B cell (primary cell): Measurements from ENCODE around the gene POLR3GL. TPM values are rescaled to one million over a fixed set of nuclear protein-coding genes. Genes with fewer than 3 reads are reported as not detected.

Source experiments
- ATAC-seq: fragments of 200-7000 bp; cut with Tn5 transposase; one replicate; pipeline ENCODE4 v1.10.0; 2021; ENCODE audit warnings: low read depth, mild to moderate bottlenecking, moderate number of reproducible peaks, moderate library complexity
- CTCF ChIA-PET: fragments of 350-600 bp; sonication (Branson Sonifier 250); formaldehyde crosslinking; loops from one replicate; lab custom pipeline; 2021; ENCODE audit warnings: antibody characterized with exemption, inconsistent platforms; lab: Charles Lee
- POLR2A ChIA-PET: fragments of 350-600 bp; sonication (Branson Sonifier 250); formaldehyde crosslinking; loops from one replicate; lab custom pipeline; 2021; ENCODE audit warnings: antibody characterized with exemption; lab: Charles Lee
- DNase-seq: peaks from one replicate; pipeline ENCODE4 v3.0.0; 2013
- H2AFZ ChIP-seq: 2 replicates; pipeline ENCODE4 v1.6.1; 2012; ENCODE audit warnings: mild to moderate bottlenecking, low read depth, low read length; ENCODE audit not compliant: insufficient read depth, poor library complexity, severe bottlenecking
- H3K27ac ChIP-seq, 2 donors: 1 replicate in 1 of 2; 2 replicates in 1 of 2; pipeline ENCODE4 v1.5.1; 2012 to 2013; ENCODE audit warnings: low read length in 2 of 2, mild to moderate bottlenecking in 2 of 2, moderate library complexity in 1 of 2
- H3K27me3 ChIP-seq, 4 experiments: fragments of 200-600 bp in 1 of 4; sonication (generic) in 1 of 4; replicated peaks in 1 of 4; 1 replicate in 2 of 4; 2 replicates in 2 of 4; pipeline versions ENCODE4 v1.6.1 to v1.7.0; 2013 to 2016; ENCODE audit warnings: low read length in 3 of 4, mild to moderate bottlenecking in 2 of 4, mixed read lengths in 1 of 4, moderate library complexity in 1 of 4; ENCODE audit not compliant: insufficient read depth in 4 of 4, control insufficient read depth in 3 of 4; ENCODE audit errors: control extremely low read depth in 1 of 4
- H3K36me3 ChIP-seq, 2 experiments: replicated peaks in 1 of 2; 1 replicate in 1 of 2; 2 replicates in 1 of 2; pipeline versions ENCODE4 v1.6.1 to v1.7.1; 2013; ENCODE audit warnings: low read length in 1 of 2; ENCODE audit not compliant: insufficient read depth in 2 of 2, control insufficient read depth in 1 of 2; ENCODE audit errors: control extremely low read depth in 1 of 2, extremely low read depth in 1 of 2
- H3K4me1 ChIP-seq, 2 donors: fragments of 200-600 bp in 1 of 2; sonication (generic) in 1 of 2; 1 replicate in 1 of 2; 2 replicates in 1 of 2; pipeline versions ENCODE4 v1.5.1 to v1.6.1; 2013 to 2017; ENCODE audit warnings: low read length in 2 of 2; ENCODE audit not compliant: control insufficient read depth in 2 of 2, insufficient read depth in 2 of 2
- H3K4me2 ChIP-seq: replicated peaks from 2 replicates; pipeline ENCODE3; 2012; ENCODE audit warnings: mild to moderate bottlenecking, low read depth, low read length; ENCODE audit not compliant: poor library complexity, severe bottlenecking
- H3K4me3 ChIP-seq, 5 experiments: fragments of 200-600 bp in 1 of 5; sonication (generic) in 1 of 5; 1 replicate in 3 of 5; 2 replicates in 2 of 5; pipeline versions ENCODE4 v1.5.1 to v1.7.0; 2011 to 2016; ENCODE audit warnings: low read length in 4 of 5, mild to moderate bottlenecking in 4 of 5, low read depth in 2 of 5, control low read depth in 1 of 5, moderate library complexity in 1 of 5; ENCODE audit not compliant: insufficient read depth in 1 of 5; ENCODE audit errors: control extremely low read depth in 1 of 5, extremely low read depth in 1 of 5
- H3K79me2 ChIP-seq: fragments of 200-600 bp; sonication (generic); one replicate; pipeline ENCODE4 v1.6.0; 2016; ENCODE audit warnings: low read length; ENCODE audit not compliant: control insufficient read depth, insufficient read depth
- H3K9ac ChIP-seq: fragments of 200-600 bp; sonication (generic); 2 replicates; pipeline ENCODE4 v1.6.1; 2017; ENCODE audit warnings: mild to moderate bottlenecking, low read length, moderate library complexity
- H3K9me3 ChIP-seq, 3 donors: one replicate each; pipeline versions ENCODE4 v1.6.1 to v1.7.1; 2013; ENCODE audit warnings: low read length in 2 of 3; ENCODE audit not compliant: control insufficient read depth in 2 of 3, insufficient read depth in 1 of 3; ENCODE audit errors: control extremely low read depth in 1 of 3
- H4K20me1 ChIP-seq: 2 replicates; pipeline ENCODE4 v1.6.0; 2012; ENCODE audit warnings: mild to moderate bottlenecking, low read length; ENCODE audit not compliant: insufficient read depth, control insufficient read depth, poor library complexity, severe bottlenecking
- H3K27ac Mint-ChIP-seq: one replicate; pipeline ENCODE4 v1.8.0; 2021; ENCODE audit warnings: mixed read lengths
- H3K27me3 Mint-ChIP-seq: one replicate; pipeline ENCODE4 v1.8.0; 2021; ENCODE audit warnings: mixed read lengths
- H3K4me1 Mint-ChIP-seq: one replicate; pipeline ENCODE4 v1.8.0; 2021; ENCODE audit warnings: mixed read lengths
- H3K4me3 Mint-ChIP-seq: one replicate; pipeline ENCODE4 v1.8.0; 2021; ENCODE audit warnings: mixed read lengths
- H3K9me3 Mint-ChIP-seq: one replicate; pipeline ENCODE4 v1.8.0; 2022; ENCODE audit warnings: mixed read lengths; ENCODE audit not compliant: insufficient read depth
- EZH2 ChIP-seq: IDR thresholded peaks from 2 replicates; pipeline ENCODE4 v1.6.1; 2012; ENCODE audit warnings: borderline replicate concordance, low read depth, mild to moderate bottlenecking, moderate library complexity, low read length; ENCODE audit not compliant: insufficient read depth, poor library complexity, severe bottlenecking
- WGBS: methylation state at CpG from one replicate; pipeline ENCODE4 v1.1.5; 2013; ENCODE audit warnings: missing lambda C conversion rate; ENCODE audit not compliant: insufficient coverage; 5-methylcytosine and 5-hydroxymethylcytosine counted together
- intact Hi-C: fragments of 100-400 bp; cut with micrococcal nuclease; formaldehyde crosslinking; loops from one replicate; pipeline ENCODE4 v1.10.0; 2022
- polyA plus RNA-seq: library from polyadenylated mRNA; depleted of rRNA; stranded (reverse); fragments of >200 nt; gene quantifications from 2 replicates; pipeline ENCODE4 v1.2.3, GENCODE V29; 2012
- total RNA-seq, 2 donors: library from RNA; stranded (reverse); fragments of 120-200 nt in 1 of 2; gene quantifications; 1 replicate in 1 of 2; 2 replicates in 1 of 2; pipeline versions ENCODE4 v1.2.3 to v1.2.4, GENCODE V29; 2013 to 2022
- TF ChIP-seq, protein P1 (sequence below): fragments of 200-600 bp; IDR thresholded peaks from one replicate; pipeline ENCODE4 v1.8.0; 2022; ENCODE audit warnings: antibody characterized with exemption, mild to moderate bottlenecking

POLR3GL gene
- total and polyA plus RNA-seq, 2 donors (not counting 1 experiment from before 2014, with no cell fraction given): 17.6 to 33.3 TPM

DNA sequence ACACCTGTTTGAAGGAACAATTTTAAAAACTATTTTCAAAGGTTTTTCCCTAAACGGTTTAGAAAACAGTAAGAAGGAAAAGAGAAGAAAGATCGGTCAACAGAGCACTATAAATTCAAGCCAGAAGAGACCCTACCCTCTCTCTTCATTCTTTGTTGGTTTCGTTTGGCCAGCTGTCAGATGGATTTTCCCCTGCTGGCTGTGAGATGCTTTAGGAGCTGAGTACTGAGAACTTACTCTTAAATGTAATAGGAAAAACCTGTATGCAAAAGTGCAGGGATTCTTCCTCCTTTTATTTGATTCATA, 33.2 kb downstream of the POLR3GL start:
- H2AFZ ChIP-seq: no peak overlapping the region
- ATAC-seq (no peak), DNase-seq (peak; percentile 44)
- no peaks in the 10 kb centered on the region for H3K9me3 ChIP-seq
- H3K4me2 ChIP-seq: peak overlapping the region; percentile 80
- Mint-ChIP-seq H3K9me3 (no peaks in the 10 kb centered on the region), H3K4me3 (peak overlapping the region; percentile 95), H3K27me3 (no peaks in the 10 kb centered on the region), H3K27ac (peak overlapping the region; percentile 100), H3K4me1 (peaks cover 69% of the 10 kb centered on the region)
- H4K20me1 ChIP-seq: peaks cover 36% of the 10 kb centered on the region
- peak overlapping the region; percentile 81 for H3K9ac ChIP-seq
- H3K27me3 ChIP-seq: no peaks in the 10 kb centered on the region
- peaks cover 49 to 61% of the 10 kb centered on the region in 2 donors for H3K4me1 ChIP-seq
- peaks cover 50% of the 10 kb centered on the region for H3K79me2 ChIP-seq
- H3K27ac ChIP-seq: peak overlapping the region; percentile 82 to 96
- no peak for TF ChIP-seq EZH2
- TF ChIP-seq, protein P1, sequence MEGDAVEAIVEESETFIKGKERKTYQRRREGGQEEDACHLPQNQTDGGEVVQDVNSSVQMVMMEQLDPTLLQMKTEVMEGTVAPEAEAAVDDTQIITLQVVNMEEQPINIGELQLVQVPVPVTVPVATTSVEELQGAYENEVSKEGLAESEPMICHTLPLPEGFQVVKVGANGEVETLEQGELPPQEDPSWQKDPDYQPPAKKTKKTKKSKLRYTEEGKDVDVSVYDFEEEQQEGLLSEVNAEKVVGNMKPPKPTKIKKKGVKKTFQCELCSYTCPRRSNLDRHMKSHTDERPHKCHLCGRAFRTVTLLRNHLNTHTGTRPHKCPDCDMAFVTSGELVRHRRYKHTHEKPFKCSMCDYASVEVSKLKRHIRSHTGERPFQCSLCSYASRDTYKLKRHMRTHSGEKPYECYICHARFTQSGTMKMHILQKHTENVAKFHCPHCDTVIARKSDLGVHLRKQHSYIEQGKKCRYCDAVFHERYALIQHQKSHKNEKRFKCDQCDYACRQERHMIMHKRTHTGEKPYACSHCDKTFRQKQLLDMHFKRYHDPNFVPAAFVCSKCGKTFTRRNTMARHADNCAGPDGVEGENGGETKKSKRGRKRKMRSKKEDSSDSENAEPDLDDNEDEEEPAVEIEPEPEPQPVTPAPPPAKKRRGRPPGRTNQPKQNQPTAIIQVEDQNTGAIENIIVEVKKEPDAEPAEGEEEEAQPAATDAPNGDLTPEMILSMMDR: no peak
- ChIA-PET CTCF (interaction anchor here (0.6 to 14.8 kb wide), 7 partner anchors 9 to 152 kb away, joined by 3 to 207 read pairs (median 8); partner anchors contain the start of genes ANKRD34A, NUDT17, POLR3GL and RBM8A), POLR2A (interaction anchor here (0.7 to 12.1 kb wide), 9 partner anchors 9 to 138 kb away, joined by 3 to 131 read pairs (median 4); partner anchors contain the start of genes ANKRD34A, PEX11B, PIAS3 and POLR3GL)
- peak overlapping the region; percentile 81 to 100 (median 95) for H3K4me3 ChIP-seq
- WGBS: no CpG with 5 or more reads among the region's 3 CpGs
- H3K36me3 ChIP-seq: peaks cover 12 to 35% of the 10 kb centered on the region in 2 experiments
- intact Hi-C loops: loop anchor here (1.0 to 5.0 kb wide), 4 partner anchors 10 to 140 kb away; partner anchors contain the start of genes PEX11B and PIAS3

DNA sequence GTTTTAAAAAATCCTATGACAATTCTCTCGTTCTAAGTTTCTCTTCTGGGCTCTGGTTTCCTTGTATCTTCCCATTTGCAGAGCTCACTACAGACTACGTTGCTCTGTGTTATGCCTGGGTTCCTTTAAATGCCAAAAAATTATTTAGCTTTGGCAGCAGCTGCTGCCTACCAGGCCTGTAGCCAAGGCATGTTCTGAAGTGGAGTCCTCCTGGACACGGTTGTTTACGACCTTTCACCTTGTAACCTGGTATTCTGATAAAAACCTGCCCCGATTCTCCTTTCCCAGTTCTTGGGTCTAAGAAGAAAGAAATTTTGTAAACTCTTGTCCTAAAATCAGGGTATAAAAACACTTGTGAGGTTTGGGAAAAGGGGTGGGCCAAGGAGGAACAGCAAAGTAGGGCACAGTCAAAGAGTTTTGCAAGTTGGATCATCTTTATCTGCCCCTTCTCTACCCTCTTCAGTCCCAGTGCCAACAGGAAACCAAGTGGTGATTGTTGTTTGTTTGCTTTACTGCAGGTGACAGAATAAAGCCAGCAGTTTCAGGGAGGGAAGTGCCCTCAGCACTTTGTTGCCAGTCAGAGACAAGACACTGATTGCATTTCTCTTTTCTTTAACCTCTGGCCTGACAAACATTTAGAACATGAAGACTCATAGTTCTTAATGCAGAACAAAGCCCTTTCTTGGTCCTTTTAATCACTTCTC, 35.0 kb downstream of the POLR3GL start:
- Histone ChIP-seq H2AFZ (peak overlapping the region; percentile 0), H3K36me3 (peaks cover 5 to 17% of the 10 kb centered on the region in 2 experiments), H3K9ac (peak overlapping the region; percentile 27), H3K4me1 (peaks cover 34 to 43% of the 10 kb centered on the region in 2 donors), H3K9me3 (no peaks in the 10 kb centered on the region), H3K79me2 (peaks cover 32% of the 10 kb centered on the region), H3K27ac (peak overlapping the region; percentile 82 to 96), H3K4me2 (peak overlapping the region; percentile 80), H3K27me3 (no peaks in the 10 kb centered on the region), H4K20me1 (peaks cover 18% of the 10 kb centered on the region), H3K4me3 (peak overlapping the region; percentile 4 to 34 (median 17))
- Mint-ChIP-seq H3K4me3 (peak overlapping the region; percentile 52), H3K27ac (peak overlapping the region; percentile 100), H3K27me3 (no peaks in the 10 kb centered on the region), H3K9me3 (no peaks in the 10 kb centered on the region), H3K4me1 (peaks cover 53% of the 10 kb centered on the region)
- ATAC-seq: peak; percentile 28
- intact Hi-C loops: loop anchor here (5.0 kb wide), 1 partner anchor 142 kb away; the partner anchor contains the start of gene PIAS3
- CTCF ChIA-PET: interaction anchor here (11.7 kb wide), 1 partner anchor 19 kb away, joined by 207 read pairs; no protein-coding TSS in a partner anchor
- peak; percentile 64 for DNase-seq
- 35% methylated on average over 3 of the region's 5 CpGs for WGBS
- POLR2A ChIA-PET: interaction anchor here (1.2 to 12.1 kb wide), 2 partner anchors 21 to 141 kb away, joined by 3 to 131 read pairs; partner anchors contain the start of gene PIAS3
- TF ChIP-seq, protein P1: no peak
- TF ChIP-seq EZH2: no peak
